ENCODE measurements around the gene NSUN5. TPM values are rescaled to one million over a fixed set of nuclear protein-coding genes. Genes with fewer than 3 reads are reported as not detected.
"Not testable (repeated sequence)": the region's sequence is repeated elsewhere in the genome, so short reads cannot be mapped to it uniquely, and the experiment has no call there.

NSUN5 gene
- total and polyA plus RNA-seq, 12 donors: 5.6 to 32.4 (median 20.9) TPM

GRCh38 chr7:73328696-73329095, 20.1 kb upstream of the NSUN5 start:
- H3K27ac ChIP-seq: no peak overlapping the region
- H3K9me3 ChIP-seq (replicated peaks in 1 of 3): no peaks in the 10 kb centered on the region
- WGBS, 4 donors: 94 to 97% (median 95%) methylated on average over 8 to 10 of the region's 10 CpGs
- H3K36me3 ChIP-seq (replicated peaks in 1 of 2): no peaks in the 10 kb centered on the region
- H3K27me3 ChIP-seq: no peaks in the 10 kb centered on the region
- no peak overlapping the region for H3K4me3 ChIP-seq
- no peak for DNase-seq
- TF ChIP-seq CTCF (IDR thresholded peaks at IDR 0.05) (no peak), POLR2A (IDR thresholded peaks at IDR 0.05) (no peak)
- H3K4me1 ChIP-seq (replicated peaks in 1 of 2): no peaks in the 10 kb centered on the region
- intact Hi-C loops (cut with DNase I): no loop called here

- H3K27me3 ChIP-seq; H3K27ac ChIP-seq; H3K4me1 ChIP-seq (replicated peaks in 1 of 2); H3K9me3 ChIP-seq (replicated peaks in 1 of 3); H3K36me3 ChIP-seq (replicated peaks in 1 of 2); H3K4me3 ChIP-seq; intact Hi-C loops (cut with DNase I); DNase-seq: not testable (repeated sequence)
- WGBS, 4 donors: 88 to 96% (median 92%) methylated on average over 28 to 42 of the region's 43 CpGs
Measured at GRCh38 chr7:73327922-73328321, 19.3 kb upstream of the NSUN5 start, which contains the start of the genes FKBP6 and TRIM50. FKBP6 (plus strand) TSS chr7:73328161; CDS start chr7:73328429, 268 bp downstream. TRIM50 (minus strand) TSS chr7:73328082; CDS start chr7:73324787, 3,295 bp downstream.

GRCh38 chr7:73327449-73327848, 18.8 kb upstream of the NSUN5 start:
- H3K9me3 ChIP-seq (replicated peaks in 1 of 3); H3K36me3 ChIP-seq (replicated peaks in 1 of 2); DNase-seq; H3K4me1 ChIP-seq (replicated peaks in 1 of 2); H3K4me3 ChIP-seq; intact Hi-C loops (cut with DNase I); H3K27me3 ChIP-seq; H3K27ac ChIP-seq: not testable (repeated sequence)
- 33 to 91% (median 78%) methylated on average over 1 to 10 of the region's 13 CpGs for WGBS, 4 donors

- H3K27ac ChIP-seq; H3K4me3 ChIP-seq; H3K9me3 ChIP-seq (replicated peaks in 1 of 3); H3K4me1 ChIP-seq (replicated peaks in 1 of 2); DNase-seq; H3K27me3 ChIP-seq; H3K36me3 ChIP-seq (replicated peaks in 1 of 2); intact Hi-C loops (cut with DNase I): not testable (repeated sequence)
- WGBS, 4 donors: 63 to 95% (median 77%) methylated on average over 2 to 6 of the region's 6 CpGs
Measured at GRCh38 chr7:73325424-73325823, 16.8 kb upstream of the NSUN5 start.

GRCh38 chr7:73324081-73324845, 15.6 kb upstream of the NSUN5 start:
- H3K36me3 ChIP-seq (replicated peaks in 1 of 2); H3K27ac ChIP-seq; H3K9me3 ChIP-seq (replicated peaks in 1 of 3); H3K4me1 ChIP-seq (replicated peaks in 1 of 2); H3K4me3 ChIP-seq; H3K27me3 ChIP-seq: not testable (repeated sequence)
- TF ChIP-seq CTCF (IDR thresholded peaks at IDR 0.05): peak; percentile 21 to 57 (median 47)
- peak; percentile 49 to 73 (median 62) for DNase-seq
- WGBS, 4 donors: 8 to 13% (median 10%) methylated on average over 9 to 30 of the region's 31 CpGs
- intact Hi-C loops (cut with DNase I): loop anchor here (5.0 kb wide), 2 partner anchors 123 to 128 kb away; no protein-coding TSS in a partner anchor

GRCh38 chr7:73323434-73324080, 14.9 kb upstream of the NSUN5 start:
- not testable (repeated sequence) for H3K27me3 ChIP-seq; H3K36me3 ChIP-seq (replicated peaks in 1 of 2); H3K9me3 ChIP-seq (replicated peaks in 1 of 3); H3K4me1 ChIP-seq (replicated peaks in 1 of 2); DNase-seq; H3K4me3 ChIP-seq; H3K27ac ChIP-seq
- intact Hi-C loops (cut with DNase I): loop anchor here (5.0 kb wide), 2 partner anchors 124 to 129 kb away; no protein-coding TSS in a partner anchor
- WGBS, 4 donors: 61 to 74% (median 65%) methylated on average over 5 of the region's 5 CpGs

GRCh38 chr7:73320009-73320408, 11.4 kb upstream of the NSUN5 start:
- H3K4me1 ChIP-seq (replicated peaks in 1 of 2); H3K9me3 ChIP-seq (replicated peaks in 1 of 3); H3K36me3 ChIP-seq (replicated peaks in 1 of 2); H3K27me3 ChIP-seq; H3K4me3 ChIP-seq; H3K27ac ChIP-seq: not testable (repeated sequence)
- intact Hi-C loops (cut with DNase I): loop anchor here (5.0 kb wide), 2 partner anchors 127 to 132 kb away; no protein-coding TSS in a partner anchor
- peak in 1 of 7 donors; percentile 27 for DNase-seq
- WGBS, 4 donors: 76 to 81% (median 78%) methylated on average over 9 of the region's 9 CpGs

- DNase-seq: peak in 1 of 7 donors; percentile 22
- H3K27me3 ChIP-seq; H3K4me3 ChIP-seq; H3K36me3 ChIP-seq (replicated peaks in 1 of 2); H3K4me1 ChIP-seq (replicated peaks in 1 of 2); H3K27ac ChIP-seq; intact Hi-C loops (cut with DNase I); H3K9me3 ChIP-seq (replicated peaks in 1 of 3): not testable (repeated sequence)
- WGBS, 4 donors: 25 to 83% (median 64%) methylated on average over 1 to 9 of the region's 9 CpGs
Measured at GRCh38 chr7:73319541-73319940, 10.9 kb upstream of the NSUN5 start.
